Medulla oblongata (tissue), 1 donor: Measurements from ENCODE around the gene REEP1.

ENCODE experiments used
- DNase-seq: peaks from one replicate; pipeline ENCODE4 v3.0.0-alpha.2; 2015; ENCODE audit errors: extremely low spot score

The REEP1 gene, protein sequence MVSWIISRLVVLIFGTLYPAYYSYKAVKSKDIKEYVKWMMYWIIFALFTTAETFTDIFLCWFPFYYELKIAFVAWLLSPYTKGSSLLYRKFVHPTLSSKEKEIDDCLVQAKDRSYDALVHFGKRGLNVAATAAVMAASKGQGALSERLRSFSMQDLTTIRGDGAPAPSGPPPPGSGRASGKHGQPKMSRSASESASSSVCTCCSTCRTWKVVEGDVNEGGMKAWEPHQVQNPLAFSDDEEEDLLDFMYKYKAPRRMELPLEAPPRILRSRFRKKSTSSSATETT

DNA sequence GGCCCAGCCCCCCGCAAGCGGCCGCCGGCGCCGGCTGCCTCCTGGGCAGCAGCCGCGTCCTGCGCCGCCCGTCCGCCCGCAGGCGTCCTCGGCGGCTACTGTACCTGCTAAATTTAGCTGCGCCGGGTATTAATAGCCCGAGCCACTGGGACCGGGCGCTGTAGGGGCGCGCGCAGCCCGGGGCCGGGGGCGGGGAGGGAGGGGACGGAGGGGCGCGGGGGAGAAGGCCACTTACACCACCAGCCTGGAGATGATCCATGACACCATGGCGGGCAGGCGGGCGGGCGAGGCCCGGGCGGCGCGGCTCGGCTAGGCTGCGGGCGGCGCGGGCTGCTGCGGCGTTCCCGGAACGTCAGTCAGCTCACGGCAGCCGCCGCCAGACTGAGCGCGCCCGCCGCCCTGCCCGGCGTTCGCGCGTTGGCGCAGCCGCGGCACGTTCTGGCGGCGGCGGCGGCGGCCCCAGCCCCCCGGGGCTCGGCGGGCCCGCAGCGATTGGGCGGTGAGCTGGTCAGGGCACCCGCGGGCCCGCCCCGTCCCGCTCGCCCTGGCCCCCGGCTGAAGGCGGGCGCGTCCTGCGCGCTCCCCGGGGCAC lies at the start of gene REEP1:
Gene REEP1, minus strand, starts transcription at position 383 of the 592 bp plus-strand sequence. Its CDS starts 116 bp downstream, at position 267.
- DNase-seq: no peak

GRCh38 chr2:86383844-86384243 lies 46.4 kb upstream of the REEP1 start:
- DNase-seq: no peak

DNA sequence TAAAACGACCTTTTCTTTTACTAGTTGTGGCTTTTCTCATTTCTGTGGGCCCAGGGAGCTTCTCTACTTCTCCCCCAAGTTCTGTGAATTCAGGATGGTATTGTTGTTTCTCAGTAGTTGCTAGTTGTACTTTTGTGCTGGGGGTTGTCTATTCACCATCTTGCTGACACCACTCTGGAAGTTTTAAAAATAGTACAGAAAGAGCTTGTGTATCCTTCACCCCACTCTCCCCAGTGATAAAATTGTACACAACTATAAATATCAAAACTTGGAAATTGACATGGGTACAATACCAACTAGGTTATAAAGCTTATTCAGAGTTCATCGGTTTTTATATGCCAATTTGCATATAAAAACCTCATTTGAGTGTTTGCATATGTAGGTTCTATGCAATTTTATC lies 45.3 kb upstream of the REEP1 start:
- no peak for DNase-seq

GRCh38 chr2:86382108-86382507 lies 44.7 kb upstream of the REEP1 start:
- no peak for DNase-seq

GRCh38 chr2:86378469-86378868 lies 41.0 kb upstream of the REEP1 start:
- no peak for DNase-seq

DNA sequence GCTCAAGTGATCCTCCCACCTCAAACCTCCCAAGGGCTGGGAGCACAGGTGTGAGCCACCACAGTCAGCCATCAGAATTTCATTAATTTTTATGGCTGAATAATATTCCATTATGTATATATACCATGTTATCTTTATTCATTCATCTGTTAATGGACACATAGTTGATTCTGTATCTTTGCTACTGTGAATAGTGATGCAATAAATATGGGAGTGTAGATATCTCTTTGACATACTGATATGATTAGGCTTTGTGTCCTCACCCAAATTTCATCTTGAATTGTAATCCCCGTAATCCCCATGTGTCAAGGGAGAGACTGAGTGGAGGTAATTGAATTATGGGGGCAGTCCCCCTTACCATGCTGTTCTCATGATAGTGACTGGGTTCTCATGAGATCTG lies 38.2 kb upstream of the REEP1 start:
- DNase-seq: no peak

DNA sequence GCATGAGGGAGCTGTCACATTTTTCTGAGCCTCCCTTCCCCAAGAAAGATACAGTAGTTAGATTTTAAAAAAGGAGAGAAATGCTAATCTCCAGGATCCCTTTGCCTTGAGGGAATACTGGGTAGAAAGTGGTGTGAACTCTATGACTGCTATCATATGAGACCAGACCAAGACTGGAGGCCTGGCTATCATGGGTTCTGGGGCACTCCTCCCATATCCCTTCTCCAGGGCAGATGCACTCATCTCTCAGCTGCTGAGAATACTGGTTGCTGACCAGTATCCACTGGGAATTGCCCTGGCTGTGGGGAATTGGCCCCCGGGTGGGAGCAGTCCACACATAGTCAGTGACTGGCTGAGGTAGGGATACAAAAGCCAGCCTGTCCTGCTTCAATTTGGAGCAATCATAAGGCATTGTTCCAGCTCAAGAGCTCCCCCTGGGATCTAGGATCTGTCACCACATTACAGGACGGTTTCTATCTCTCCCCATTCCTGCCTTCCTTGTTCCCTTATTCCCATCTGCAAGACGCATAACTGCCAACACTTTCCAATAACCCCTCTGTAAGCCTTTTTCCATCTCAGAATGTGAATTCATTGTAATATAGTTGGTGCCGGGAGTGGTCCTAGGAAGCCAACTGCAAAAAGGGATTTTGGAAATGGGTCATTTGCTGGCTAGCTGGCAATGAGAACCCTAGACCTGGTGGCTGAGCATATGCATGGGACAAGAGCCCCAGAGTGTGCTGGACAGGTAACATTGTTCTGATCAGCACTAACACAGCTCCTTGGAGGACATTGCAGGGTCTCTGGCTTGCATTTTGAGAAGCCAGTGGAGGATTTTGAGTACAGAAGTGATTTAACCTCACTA lies 35.4 kb upstream of the REEP1 start:
- DNase-seq: peak; percentile 49

DNA sequence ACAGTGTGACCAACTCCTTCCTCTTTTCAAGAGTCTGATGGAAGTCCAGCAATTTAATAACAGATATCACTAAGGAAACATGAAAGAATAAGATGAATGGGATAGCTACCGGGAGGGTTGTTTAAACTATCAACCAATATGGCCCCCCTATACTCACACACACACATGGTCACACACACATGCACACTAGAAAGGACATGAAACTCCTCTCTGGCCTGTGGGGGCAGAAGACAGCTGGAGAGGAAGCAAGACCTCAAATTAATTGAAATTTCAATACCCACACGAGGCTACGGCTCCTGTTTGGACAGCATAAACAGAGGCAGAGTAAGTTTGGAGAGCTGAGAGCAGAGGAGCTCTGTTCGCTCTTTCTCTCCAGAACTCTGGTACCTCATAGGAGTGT lies 34.7 kb upstream of the REEP1 start:
- no peak for DNase-seq

GRCh38 chr2:86371527-86371926 lies 34.1 kb upstream of the REEP1 start:
- no peak for DNase-seq

GRCh38 chr2:86370579-86370978 lies 33.2 kb upstream of the REEP1 start:
- no peak for DNase-seq

GRCh38 chr2:86368161-86368824 lies 30.9 kb upstream of the REEP1 start:
- peak; percentile 54 for DNase-seq

DNA sequence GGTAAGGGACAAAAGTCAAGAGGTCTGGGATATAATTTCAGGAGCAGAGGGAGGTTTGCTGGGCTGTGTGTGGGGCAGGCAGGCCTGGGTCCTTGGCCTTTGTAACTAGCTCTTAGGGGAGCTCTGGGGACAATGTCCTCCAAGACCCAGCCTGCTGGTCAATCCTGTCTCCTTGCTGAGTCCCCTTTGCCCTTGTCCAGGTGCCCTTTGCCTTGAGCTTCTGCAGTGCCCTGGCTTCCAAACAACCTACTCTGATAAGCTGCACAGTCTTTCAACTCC lies 30.0 kb upstream of the REEP1 start:
- no peak for DNase-seq

- no peak for DNase-seq
Observed at GRCh38 chr2:86366651-86367498, 29.4 kb upstream of the REEP1 start.

- no peak for DNase-seq
Observed at GRCh38 chr2:86364894-86365293, 27.5 kb upstream of the REEP1 start.

DNA sequence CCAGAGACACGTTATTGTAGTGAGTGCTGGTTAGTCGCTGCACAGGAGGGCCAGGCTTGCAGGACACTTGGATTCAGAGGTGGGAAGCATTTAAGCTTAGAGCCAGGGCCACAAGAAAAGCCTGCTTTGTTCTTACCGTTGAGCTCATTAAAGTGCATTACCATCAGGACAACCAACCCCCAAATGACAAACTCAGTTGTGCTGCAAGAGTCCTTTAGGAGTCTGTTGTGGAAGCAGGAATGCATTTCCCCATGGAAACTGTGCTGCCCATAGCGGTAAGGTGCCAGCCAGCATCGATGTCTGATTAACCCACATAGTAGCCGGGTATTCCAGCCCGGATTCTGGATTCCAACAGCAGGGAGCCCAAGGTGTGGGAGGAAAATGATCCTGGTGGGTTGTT lies 23.4 kb upstream of the REEP1 start:
- no peak for DNase-seq

DNA sequence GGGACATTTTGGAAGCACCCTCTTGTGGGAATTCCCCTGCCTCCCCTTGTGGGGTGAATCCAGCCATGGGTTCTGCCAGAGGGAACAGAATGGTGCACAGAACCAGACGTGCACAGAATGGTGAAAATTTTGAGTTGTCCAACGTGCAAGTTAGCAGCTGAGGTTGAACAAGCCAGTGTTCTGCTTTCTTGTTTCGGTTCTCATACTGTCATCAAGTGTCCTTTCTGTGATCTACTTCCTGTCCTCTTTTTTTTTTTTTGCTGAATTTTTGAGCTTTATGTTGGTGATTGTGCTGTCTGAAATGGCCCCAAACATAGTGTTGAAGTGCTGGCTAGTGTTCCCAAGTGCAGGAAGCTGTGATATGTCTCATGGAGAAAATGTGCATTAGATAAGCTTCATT lies 21.5 kb upstream of the REEP1 start:
- peak; percentile 47 for DNase-seq

DNA sequence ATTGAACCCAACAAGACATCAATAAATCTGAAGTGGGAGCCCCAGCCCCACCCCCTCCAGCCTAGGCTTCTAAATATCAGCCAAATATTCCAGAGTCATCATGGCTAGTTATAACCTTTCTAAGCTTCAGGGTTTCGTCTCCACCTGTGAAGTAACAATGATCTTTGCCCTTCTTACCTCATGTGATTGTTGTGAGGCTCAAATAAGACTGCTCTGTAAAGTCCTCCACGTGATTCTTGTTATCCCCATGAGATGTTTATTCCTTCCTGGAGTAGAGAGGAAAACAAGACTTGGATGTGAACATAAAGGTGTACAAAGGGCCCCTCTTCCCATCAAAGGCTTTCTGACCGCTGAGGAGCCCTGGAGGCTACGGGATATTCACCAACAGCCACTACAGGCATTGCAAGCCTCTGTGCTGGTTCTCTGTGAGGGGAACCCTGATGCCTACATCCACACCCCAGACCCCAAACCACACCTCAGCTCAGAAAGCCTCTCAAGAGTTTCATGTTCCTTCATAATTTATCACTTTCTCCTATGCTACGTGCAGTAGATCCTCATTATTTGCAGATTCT lies 20.1 kb upstream of the REEP1 start:
- no peak for DNase-seq

- DNase-seq: no peak
Observed at GRCh38 chr2:86352727-86353221, 15.3 kb upstream of the REEP1 start.

- no peak for DNase-seq
Observed at GRCh38 chr2:86352137-86352726, 14.8 kb upstream of the REEP1 start.

DNA sequence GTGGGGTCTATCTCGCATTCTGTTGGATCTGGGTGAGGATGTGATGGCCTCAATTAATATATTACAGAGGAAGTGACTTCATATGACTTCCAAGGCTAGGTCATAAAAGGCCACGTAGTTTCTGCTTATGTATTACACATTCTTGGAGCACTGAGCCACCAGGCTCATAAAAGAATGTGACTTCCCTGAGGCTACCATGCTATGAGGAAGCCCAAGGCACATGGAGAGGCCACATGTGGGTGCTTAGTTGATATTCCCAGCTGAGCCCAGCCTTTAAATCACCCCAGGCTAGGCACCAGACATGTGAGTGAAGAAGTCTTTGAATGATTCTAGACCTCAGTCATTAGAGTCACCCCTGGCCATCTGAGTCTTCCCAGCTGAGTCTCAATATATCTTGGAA lies 13.3 kb upstream of the REEP1 start:
- no peak for DNase-seq

- no peak for DNase-seq
Observed at GRCh38 chr2:86347401-86347800, 10.0 kb upstream of the REEP1 start.
